ENCODE data around the gene ZNF444.

Gene ZNF444

DNA sequence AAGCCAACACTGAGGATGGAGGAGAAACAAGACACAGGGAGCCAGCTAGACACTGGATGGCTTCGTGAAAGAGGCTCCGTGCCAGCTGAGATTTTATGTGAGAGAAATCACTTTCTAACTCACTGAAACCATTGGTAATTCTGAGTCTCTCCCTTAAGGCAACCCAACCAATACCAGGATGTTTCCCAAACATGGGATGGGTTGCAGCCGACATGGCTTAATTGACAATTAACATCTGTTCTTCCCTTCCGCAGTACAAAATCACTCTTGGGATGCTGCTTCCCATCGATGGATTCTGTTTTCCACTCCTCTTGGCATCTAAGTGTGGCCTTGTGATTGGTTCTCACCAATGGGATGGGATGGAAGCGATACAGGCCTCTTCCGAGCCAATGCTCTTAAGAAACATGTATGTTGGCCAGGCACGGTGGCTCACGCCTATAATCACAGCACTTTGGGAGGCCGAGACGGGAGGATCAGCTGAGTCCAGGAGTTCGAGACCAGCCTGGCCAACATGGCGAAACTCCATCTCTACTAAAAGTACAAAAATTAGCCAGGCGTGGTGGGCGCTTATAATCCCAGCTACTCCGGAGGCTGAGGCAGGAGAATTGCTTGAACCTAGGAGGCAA, 17.7 kb upstream of the ZNF444 start:
- no peak for DNase-seq

DNA sequence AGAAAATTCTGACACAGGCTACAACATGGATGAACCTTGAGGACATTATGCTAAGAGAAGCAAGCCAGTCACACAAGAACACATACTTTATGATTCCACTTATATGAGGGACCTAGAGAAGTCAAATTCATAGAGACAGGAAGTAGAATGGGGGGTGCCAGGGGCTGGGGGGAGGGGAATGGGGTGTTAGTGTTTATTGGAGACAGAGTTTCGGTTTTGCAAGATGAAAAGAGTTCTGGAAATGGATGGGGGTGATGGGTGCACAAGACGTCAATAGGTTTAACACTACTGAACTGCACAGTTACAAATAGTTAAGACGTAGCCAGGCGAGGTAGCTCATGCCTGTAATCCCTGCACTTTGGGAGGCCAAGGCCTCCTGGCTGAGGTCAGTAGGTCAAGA, 16.5 kb upstream of the ZNF444 start:
- no peak for DNase-seq

DNA sequence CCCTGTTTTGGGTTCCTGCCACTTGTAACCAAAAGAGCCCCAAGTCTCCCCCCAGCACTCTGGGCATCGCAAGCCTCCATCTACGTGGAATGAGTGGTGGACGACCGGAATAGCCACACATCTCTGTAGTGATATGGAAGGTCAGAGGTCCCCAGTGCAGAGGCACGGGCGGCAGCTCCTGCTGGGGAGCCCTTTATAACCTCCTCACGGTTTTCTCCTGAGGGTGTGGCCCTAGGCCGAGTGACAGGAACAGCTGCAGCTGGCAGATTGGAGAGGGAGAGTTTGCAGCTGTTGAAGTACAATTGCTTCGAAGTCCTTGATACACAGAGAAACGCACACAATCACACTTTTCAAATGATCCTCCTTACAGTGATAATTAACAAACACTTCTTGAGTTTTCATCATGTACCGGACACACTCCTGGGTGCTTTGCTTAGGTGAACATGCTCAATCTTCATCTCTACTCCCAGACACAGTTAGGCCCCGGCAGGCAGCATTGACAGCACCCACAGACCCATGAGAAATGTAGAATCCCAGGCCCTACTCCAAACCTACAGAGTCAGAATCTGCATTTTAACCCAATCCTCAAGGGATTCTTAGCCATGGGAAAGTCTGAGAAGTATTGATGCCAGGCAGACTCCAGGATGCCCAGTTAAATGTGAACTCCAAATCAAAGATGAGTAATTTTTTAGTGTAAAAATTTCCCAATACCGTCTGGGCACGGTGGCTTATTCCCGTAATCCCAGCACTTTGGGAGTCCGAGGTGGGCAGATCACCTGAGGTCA, 15.1 kb upstream of the ZNF444 start:
- DNase-seq: no peak

DNA sequence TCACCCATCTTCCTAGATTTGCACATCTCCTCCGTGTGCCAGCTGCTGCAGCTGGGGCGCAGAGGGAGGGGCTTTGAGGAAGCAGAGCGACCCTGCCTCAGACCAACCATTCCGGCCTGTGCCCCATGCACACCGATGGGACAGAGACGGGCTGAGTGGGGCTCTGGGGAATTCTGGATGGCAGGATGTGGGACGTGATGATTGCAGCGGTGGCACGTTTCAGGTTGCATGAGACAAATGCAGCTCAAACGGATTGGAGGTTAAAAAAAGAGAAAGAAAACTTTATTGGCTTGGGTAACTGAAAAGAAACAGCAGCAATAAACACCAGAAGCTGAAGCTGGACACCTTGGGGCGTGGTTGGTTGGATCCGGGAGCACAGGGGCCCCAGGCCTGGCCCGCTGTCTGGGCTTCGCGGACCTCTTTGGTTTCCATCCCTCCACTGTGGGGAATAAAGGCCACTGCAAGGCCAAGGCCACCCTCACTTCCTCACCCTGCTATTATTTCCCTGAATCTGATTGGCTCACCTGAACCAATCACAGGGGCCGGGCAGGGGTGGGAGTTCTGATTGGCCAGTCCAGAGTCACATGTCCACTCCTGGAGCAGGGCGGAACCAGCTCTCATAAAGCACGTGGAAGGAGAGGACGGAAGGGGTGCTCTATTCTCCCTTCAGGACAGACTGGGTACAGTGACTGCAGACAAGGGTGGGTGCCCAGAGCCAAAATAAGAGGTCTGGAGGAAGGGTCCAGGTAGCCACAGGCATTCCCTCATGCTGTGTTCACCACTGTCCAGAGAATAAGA, 13.9 kb upstream of the ZNF444 start:
- DNase-seq: no peak

DNA sequence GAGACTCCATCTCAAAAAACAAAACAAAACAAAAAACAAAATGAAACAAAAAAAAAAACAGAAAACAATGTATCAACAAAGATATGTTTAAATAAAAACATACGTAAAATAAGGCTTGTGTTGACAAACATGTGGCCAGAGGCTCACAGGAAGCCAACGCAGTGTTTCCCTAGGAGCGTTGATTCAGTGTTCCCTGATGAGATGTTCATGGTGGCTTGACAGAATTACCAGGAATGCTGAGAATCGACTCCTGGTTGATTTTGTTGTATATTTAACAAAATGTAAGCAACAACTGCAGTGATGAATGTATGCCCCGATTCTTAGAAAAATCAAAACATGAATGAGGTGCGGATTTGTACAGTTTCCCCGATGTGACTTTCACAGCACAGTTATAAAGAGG, 11.1 kb upstream of the ZNF444 start:
- no peak for DNase-seq

DNA sequence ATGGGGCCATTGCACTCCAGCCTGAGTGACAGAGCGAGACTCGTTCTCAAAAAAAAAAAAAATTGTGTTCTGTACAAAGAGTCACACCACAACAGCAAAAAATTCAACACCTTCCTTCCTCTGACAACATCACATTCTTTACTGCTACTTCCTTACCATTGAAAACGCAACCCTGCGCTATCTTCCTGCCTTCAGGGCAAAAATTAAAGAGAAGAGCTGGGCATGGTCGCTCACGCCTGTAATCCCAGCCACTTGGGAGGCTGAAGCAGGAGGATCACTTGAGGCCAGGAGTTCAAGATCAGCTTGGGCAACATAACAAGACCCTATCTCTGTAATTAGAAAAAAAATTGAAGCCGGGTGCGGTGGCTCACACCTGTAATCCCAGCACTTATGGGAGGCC, 9.4 kb upstream of the ZNF444 start:
- no peak for DNase-seq

DNA sequence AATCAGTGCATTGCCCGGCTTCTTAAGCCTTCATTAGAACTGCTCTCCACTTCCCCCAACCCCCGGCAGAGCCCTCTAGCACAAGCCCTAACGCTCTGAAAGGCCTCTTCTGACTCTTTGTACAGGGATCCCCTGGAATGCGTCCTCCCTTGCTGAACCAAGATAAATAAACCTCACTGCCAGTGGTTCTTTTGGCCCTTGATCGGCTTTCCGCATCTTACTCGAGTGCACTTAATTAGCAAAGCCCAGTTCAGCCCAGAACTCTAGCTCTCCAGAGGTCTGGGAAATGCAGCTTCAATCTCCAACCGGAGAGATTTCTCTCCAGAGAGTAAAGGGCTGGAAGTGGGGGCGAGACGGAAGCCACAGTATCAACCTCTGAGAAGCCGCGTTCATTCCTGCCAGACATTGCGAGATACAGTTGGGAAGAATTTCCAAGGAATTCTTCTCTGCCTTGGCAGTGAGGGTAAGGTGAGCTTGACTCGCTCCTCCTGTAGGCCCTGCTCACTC, 8.7 kb upstream of the ZNF444 start:
- no peak for DNase-seq

DNA sequence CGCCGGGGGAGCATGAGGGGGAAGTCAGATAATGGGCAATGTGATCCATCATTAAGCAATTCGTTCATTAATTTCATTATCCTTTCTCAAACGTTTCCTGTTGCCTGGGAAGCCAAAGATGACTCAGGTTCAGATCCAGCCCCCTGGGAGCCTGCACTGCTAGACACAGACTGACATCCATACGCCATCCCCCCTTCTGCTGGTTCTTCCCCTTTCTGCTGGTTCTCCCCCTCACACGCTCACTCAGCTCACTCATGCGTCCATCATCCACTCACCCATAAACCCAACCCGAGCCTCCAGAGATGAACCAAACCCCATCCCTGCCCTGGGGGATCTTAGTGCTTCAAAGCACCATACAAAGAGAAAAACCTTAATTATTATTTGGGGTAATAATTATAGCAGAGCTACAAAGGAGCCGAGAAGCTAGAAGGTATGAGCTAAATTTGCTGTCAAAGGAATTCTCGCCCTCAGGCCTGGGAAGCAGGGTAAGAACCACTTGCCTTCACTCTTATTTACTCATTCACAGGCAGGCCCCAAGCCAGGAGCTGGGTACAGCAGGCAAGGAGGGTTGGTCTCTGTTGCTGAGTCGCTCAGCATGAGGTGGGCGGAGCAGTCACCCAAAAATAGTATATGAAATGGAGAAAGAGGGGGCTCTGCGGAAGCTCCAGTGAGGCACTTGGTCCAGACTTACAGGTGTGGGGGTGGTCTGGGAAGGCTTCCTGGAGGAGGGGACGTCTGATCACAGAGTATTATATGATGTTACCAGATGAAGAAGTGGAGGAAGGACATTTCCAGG, 7.0 kb upstream of the ZNF444 start:
- DNase-seq: no peak

DNA sequence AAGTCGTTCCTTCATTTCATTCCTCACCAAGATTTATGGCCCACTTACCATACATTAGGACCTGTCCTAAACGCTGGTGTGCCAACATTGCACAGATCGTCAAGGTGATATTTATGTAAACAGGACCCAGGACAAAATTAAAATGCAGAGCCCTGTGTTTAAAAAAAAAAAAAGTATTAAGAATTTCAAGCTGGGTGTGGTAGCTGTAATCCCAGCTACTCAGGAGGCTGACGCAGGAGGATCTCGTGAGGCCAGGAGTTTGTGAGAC, 6.5 kb upstream of the ZNF444 start:
- DNase-seq: no peak

DNA sequence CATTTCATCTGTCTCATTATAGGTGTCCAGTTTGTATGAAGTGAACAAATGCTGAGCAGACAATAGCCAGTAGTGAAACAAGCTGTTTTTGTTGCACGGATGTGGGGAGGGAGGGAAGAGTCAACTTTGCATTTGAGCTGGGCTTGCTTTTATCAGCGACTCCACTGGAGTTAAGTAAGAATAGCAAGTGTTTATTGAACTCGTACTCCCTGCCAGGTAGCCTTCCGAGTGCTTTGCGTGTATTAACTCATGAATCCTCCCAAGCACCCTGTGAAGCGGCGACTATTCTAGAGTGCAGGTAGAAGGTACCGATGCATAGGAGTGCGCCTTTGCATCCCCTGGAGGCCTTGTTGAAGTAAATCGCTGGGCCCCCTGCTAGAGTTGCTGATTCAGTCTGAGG, 4.7 kb upstream of the ZNF444 start:
- DNase-seq: no peak

DNA sequence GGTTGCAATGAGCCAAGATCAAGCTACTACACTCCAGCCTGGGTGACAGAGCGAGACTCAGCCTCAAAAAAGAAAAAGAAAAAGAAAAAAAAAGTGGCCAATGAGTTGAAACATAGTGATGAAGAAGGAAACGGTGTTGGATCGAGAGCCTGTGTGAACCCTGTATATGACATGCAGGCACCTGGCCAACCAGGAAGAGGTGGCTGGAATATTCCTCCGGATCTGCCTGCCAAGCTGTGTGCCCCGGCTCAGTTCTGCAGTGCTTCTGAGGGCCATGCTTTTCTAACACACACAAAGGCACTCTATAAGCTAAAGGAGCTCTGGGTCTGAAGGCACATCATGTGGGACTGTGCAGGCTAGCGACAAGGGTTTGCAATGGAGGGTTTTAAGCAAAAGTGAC, 3.7 kb upstream of the ZNF444 start:
- DNase-seq: no peak

DNA sequence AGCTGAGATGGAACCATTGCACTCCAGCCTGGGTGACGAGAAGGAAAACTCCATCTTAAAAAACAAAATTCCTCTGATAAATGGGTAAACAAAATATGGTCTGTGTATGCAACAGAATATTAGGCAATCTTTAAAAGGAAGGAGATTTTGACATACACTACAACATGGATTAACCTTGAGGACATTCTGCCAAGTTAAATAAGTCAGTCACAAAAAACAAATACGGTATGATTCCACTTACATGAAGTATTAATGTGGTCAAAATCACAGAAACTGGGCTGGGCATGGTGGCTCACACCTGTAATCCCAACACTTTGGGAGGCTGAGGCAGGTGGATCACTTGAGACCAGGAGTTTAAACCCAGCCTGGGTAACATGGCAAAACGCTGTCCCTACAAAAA, 3.0 kb upstream of the ZNF444 start:
- no peak for DNase-seq

DNA sequence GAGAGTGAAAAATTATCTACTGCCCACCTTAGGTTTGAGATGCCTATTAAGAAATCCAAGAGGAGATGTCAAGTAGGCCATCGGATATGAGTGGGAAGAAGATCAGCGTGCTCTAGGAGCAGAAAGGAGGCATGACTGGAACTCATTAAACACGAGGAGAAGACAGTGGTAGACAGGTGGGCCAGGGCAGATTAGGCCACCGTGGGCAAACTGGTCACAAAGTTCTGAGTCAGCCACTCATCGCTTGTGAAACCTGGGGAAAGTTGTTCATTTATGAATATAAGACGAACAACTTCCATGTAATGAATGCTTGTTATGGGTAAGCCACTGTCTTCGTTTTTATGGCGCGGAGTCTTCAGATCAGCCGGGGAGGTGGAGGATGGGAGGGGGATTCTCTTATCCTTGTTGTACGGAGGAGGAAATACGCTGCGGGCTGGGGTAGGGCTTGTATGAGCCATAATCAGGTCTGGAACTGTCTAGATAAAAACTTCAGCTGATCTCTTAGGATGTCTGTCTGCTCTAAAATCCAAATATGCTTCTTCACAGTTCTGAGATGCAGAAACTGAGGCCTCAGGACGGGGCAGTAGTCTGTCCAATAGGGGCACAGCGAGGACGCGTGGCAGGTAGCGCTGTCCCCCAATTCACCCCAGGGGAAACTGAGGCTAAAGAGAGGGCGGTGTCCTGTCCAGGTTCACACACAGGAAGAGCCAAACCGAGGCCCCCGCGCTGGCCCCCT, 1.1 kb upstream of the ZNF444 start:
- no peak for DNase-seq

DNA sequence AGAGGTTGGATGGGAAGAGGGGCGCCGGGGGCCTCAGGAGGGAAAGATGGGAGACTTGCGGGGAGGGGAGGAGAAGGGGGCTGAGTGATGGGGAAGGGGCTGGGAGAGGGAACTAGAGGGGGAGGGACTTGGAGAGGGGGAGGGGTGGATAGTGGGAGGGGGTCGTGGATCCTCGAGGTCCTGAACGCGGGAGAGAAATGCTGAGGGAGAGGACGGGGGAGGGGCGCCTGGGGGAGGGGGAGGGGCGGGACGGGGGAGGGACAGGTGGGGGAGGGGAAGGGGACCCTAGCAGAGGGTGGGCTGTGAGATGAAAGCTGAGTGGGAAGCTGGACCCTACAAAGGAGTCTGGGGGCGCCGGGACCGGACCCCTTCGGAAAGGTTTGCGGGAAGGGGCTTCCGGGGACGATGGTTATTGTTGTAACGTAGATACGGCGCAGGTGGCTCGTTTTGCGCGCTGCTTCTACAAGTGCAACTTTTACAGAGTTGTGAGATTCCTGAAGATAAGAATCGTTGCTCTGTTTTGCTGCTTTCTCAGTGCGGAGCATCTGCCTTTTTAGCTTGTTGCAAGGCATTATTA, 418 bp downstream of the ZNF444 start:
- no peak for DNase-seq

DNA sequence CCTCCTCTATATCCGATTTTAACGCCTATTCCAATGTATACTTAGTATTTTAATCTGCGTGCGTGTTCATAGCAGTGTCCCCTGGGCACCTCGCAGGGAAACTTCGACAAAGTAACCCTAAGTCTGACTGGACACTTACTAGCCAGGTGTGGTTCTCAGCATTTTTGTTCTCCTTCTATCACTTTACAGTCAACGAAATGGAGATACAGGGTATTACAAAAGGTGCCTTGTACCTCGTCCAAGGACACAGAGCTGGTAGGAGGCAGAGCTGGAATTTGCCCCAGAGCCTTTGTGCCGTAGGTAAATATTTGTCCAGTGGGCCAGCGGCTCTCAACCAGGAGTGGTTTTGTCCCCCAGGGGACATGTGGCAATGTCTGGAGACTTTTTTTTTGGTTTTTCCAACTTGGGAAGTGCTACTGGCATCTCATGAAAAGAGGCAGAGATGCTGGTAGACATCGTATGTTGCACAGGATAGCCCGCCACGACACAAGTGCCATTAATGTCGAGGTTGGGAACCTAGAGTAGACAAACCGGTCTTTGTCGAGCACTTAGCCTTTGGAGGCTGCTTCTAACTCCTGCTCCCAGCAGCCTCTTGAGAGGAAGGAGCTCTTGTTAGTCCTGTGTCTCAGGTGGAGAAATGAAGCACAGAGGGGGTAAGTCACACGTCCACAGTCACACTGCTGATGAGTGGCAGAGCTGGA, 1.1 kb downstream of the ZNF444 start:
- DNase-seq: no peak

DNA sequence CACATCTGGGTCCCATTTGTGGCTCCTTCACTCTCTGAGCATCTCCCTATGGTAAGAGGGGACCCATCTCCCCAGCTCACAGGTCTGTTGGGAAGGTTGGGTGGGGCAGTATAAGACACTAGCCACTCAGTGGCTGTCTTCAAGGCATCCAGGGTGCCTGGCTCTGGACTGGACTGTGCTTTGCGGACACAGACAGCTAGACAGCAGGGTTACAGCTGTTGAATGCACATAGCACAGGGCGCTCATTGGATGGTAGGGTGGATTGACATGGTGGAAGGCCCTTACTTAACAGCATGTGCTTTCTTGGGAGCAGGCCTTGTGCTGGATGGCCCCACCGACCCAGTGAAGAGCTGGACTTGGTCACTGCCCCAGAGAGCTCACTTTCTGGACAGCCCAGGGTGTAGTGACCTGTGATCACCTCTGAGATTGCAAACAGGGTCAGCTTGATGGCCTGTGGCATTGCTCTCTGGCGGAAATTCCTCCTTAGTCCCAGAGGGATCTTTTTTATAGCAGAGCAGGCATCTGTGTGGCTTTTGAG, 1.9 kb downstream of the ZNF444 start:
- DNase-seq: no peak

DNA sequence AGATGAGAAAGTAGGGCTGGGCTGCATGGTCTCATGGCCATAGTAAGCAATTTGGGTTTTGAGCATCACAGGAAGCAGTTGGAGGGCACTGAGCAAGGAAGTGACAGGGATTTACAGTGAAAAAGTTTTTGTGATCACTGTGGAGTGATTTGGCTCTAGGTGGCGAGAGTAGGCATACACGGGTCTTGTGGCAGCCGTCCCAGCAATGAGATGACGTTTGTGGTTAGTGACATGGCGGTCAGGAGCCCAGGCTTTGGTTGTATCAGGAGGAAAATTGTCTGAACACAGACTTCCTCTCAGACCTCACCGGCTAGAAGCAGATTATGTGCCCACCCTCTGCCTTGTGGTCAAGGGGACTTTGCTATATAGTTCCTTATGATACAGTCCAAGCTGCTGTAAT, 3.3 kb downstream of the ZNF444 start:
- no peak for DNase-seq

DNA sequence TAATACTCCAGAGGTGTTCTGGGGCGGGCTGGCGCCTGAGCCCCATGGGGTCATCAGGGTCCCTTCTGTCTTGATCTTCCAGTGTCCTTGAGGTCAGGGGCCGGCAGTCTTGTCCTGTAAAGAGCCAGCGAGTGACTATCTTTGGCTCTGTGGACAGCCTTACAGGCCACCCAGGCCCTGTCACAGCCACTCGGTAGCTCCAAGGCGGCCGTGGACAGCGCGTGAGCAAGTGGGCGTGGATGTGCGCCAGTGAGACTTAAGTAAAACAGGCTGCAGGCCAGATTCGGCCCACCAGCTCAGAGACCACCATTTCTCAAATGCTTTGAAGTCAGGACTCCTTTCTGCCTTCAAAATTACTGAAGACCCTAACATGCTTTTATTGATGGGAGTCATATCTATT, 3.7 kb downstream of the ZNF444 start:
- DNase-seq: no peak

DNA sequence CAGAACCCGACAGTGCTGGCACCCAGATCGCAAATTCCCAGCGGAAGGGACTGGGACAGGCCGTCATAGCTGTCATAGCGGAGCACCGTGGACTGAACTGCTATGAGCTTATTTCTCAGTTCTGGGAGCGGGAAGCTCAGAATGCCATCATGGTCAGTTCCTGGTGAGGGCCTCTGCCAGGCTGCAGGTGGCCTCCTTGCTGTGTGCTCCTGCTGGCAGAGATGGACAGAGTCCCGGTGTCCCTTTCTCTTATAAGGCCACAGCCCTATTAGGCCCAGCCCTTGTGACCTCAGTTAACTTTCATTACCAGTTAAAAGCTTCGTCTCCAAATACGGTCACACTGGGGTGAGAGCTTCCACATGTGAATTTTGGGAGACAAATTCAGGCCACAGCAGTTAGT, 4.6 kb downstream of the ZNF444 start:
- DNase-seq: no peak

DNA sequence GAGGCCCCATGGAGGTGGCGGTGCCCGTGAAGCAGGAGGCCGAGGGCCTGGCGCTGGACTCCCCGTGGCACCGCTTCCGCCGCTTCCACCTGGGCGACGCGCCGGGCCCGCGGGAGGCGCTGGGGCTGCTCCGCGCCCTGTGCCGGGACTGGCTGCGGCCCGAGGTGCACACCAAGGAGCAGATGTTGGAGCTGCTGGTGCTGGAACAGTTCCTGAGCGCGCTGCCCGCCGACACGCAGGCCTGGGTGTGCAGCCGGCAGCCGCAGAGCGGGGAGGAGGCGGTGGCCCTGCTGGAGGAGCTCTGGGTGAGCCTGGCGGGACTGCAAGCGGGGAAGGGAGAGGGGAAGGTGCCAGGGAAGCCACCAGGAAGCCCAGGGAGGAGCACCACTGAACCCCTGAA, 5.8 kb downstream of the ZNF444 start:
- no peak for DNase-seq

DNA sequence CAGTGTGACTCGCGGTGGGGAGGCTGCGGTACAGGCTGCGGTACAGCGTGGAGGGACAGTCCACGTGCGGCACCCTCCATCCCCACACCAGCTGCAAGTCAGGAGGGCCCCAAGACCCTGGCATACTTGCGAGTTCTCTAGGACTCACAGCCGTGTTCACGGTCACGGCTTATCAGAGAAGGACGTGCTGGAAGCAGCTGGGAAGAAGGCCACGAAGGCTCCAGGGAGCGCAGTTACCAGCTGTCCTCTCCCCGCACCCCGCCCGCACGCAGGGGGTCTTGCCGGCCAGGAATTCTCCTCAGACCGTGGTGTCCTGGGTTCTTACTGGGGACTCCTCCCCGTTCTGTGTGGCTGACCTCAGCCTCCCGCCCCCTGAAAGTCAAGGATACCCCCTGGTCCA, 6.2 kb downstream of the ZNF444 start:
- no peak for DNase-seq

All from activated CD4-positive, alpha-beta T cell treated with anti-CD3 and anti-CD28 coated beads, Interleukin-2, amount 50 U/mL, for 16 hours (primary cell).